Mammary epithelial cell (primary cell): Measurements from ENCODE around the gene DDX47.

Experiments
- CTCF ChIP-seq, 2 donors: IDR thresholded peaks in 1 of 2; conservative IDR thresholded peaks in 1 of 2; 2 replicates each; pipeline ENCODE4 v1.5.1; 2011 to 2012; ENCODE audit warnings: inconsistent platforms in 2 of 2, low read length in 2 of 2, mild to moderate bottlenecking in 2 of 2, control low read depth in 1 of 2, low read depth in 1 of 2; ENCODE audit not compliant: insufficient read depth in 1 of 2; ENCODE audit errors: extremely low read depth in 1 of 2
- EZH2 ChIP-seq: IDR thresholded peaks from 2 replicates; pipeline ENCODE4 v1.6.1; 2012; ENCODE audit warnings: low read length, inconsistent platforms, borderline replicate concordance

GRCh38 chr12:12788131-12788530 is 25.0 kb upstream of the DDX47 start:
- no peak for TF ChIP-seq EZH2
- no peak for TF ChIP-seq CTCF (conservative IDR thresholded peaks at IDR 0.05 in 1 of 2, IDR thresholded peaks at IDR 0.05 in 1 of 2; ENCODE audit: extremely low read depth in 1 of 2, insufficient read depth in 1 of 2, low read depth in 1 of 2, low read length in 2 of 2)
